ENCODE data around the gene TP53I13. TPM values are rescaled to one million over a fixed set of nuclear protein-coding genes. Genes with fewer than 3 reads are reported as not detected.

TP53I13 gene
- total and polyA plus RNA-seq, 10 of the 15 experiments (the other 5 are each of a cell fraction or from before 2014, with no cell fraction given), result 0.31 to 45.1 (median 19.5) TPM; not detected in 1

DNA sequence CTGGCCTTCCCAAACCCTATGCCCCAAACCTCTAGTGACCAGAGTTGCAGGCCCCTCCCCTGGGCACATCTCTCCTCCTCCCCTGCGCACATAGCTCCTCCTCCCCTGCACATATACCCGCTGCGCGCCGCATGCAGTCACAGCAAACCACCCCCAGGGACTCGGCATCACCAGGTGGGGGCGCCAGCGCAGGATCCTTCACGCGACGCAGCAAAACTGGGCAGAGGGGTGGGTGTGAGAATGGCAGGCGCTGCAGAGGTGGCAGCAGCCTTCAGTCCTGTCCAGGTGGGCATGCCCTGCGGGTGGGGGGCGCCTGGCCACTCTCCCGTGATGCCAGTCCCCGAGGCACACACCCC lies 48.6 kb downstream of the TP53I13 start (continued):
- no peak for TF ChIP-seq ZBED1 (IDR thresholded peaks at IDR 0.05; ENCODE audit: borderline replicate concordance)
- no peak for TF ChIP-seq BCLAF1 (IDR thresholded peaks at IDR 0.05)
- no peak for TF ChIP-seq ZBTB4 (CRISPR knock-in tag; IDR thresholded peaks at IDR 0.05)
- no peak for TF ChIP-seq TCF12 (IDR thresholded peaks at IDR 0.05; ENCODE audit: low read depth, low read length)
- peak; percentile 31; the same call in 1 of the 2 replicates for TF ChIP-seq SMC3 (IDR thresholded peaks at IDR 0.05; ENCODE audit: borderline replicate concordance, low read length)
- TF ChIP-seq E4F1 (IDR thresholded peaks at IDR 0.05; ENCODE audit: borderline replicate concordance, partially characterized antibody), result no peak
- peak; percentile 54 for TF ChIP-seq NRF1 (conservative IDR thresholded peaks at IDR 0.05; ENCODE audit: low read depth, low read length)
- TF ChIP-seq EZH2 (IDR thresholded peaks at IDR 0.05; ENCODE audit: borderline replicate concordance, control insufficient read depth, low read depth, low read length), result no peak
- TF ChIP-seq ETV6 (conservative IDR thresholded peaks at IDR 0.05 in 1 of 2, IDR thresholded peaks at IDR 0.05 in 1 of 2; ENCODE audit: borderline replicate concordance in 1 of 2, low read depth in 1 of 2), result no peak
- TF ChIP-seq PML (IDR thresholded peaks at IDR 0.05; ENCODE audit: low read length), result no peak
- TF ChIP-seq BMI1 (IDR thresholded peaks at IDR 0.05; ENCODE audit: borderline replicate concordance), result no peak
- peak in 1 of 2 experiments; percentile 46; a peak in 1 of 3 replicates for TF ChIP-seq EGR1 (IDR thresholded peaks at IDR 0.05; ENCODE audit: borderline replicate concordance in 1 of 2, low read depth in 2 of 2, low read length in 2 of 2)
- TF ChIP-seq CBFB (IDR thresholded peaks at IDR 0.05; ENCODE audit: low read depth), result no peak
- TF ChIP-seq POLR2A (IDR thresholded peaks at IDR 0.05; ENCODE audit: low read depth, low read length), result peak; percentile 70
- no peak for TF ChIP-seq MTA2 (IDR thresholded peaks at IDR 0.05; ENCODE audit: low read depth)
- TF ChIP-seq ZNF384 (IDR thresholded peaks at IDR 0.05; ENCODE audit: borderline replicate concordance, low read depth, low read length), result no peak
- TF ChIP-seq HDAC2 (IDR thresholded peaks at IDR 0.05), result no peak
- peak; percentile 67; the same call in 1 of the 2 replicates for TF ChIP-seq NBN (IDR thresholded peaks at IDR 0.05)
- TF ChIP-seq CHD1 (IDR thresholded peaks at IDR 0.05; ENCODE audit: low read depth, low read length), result no peak
- no peak for TF ChIP-seq JUND (IDR thresholded peaks at IDR 0.05; ENCODE audit: low read depth, low read length)
- peak; percentile 40; the same call in 1 of the 3 replicates for TF ChIP-seq POU2F2 (IDR thresholded peaks at IDR 0.05; ENCODE audit: borderline replicate concordance, low read depth, low read length)
- no peak for TF ChIP-seq TARDBP (IDR thresholded peaks at IDR 0.05; ENCODE audit: borderline replicate concordance)
